Cardiac septum (tissue), 1 donor: ENCODE results near the gene HCN2. TPM values are rescaled to one million over a fixed set of nuclear protein-coding genes. Genes with fewer than 3 reads are reported as not detected.
"Not testable (repeated sequence)": the region's sequence is repeated elsewhere in the genome, so short reads cannot be mapped to it uniquely, and the experiment has no call there.

Experiments used
- DNase-seq: peaks from one replicate; pipeline ENCODE4 v3.0.0-alpha.2; 2020; ENCODE audit warnings: low spot score
- intact Hi-C: fragments of 100-400 bp; cut with DNase I; formaldehyde crosslinking; loops from one replicate; pipeline ENCODE4 v1.14.0; 2022
- total RNA-seq: library from RNA; stranded (reverse); fragmentation: NEBNext Ultra II Directional; extraction: Animal tissue kit (Norgen Biotek cat#: 25700); gene quantifications from one replicate; pipeline ENCODE4 v1.2.1, GENCODE V29; 2021
- donor health status: DM: no; HTN: no; CAD: no.

The HCN2 gene
- total RNA-seq, 1 donor from 2014 or later, result 12.0 TPM

GRCh38 chr19:597406-598315, 8.0 kb downstream of the HCN2 start:
- DNase-seq, result no peak
- intact Hi-C loops, result no loop called here

- intact Hi-C loops, result no loop called here
- no peak for DNase-seq
Observed at GRCh38 chr19:601310-601709, 11.6 kb downstream of the HCN2 start.

- DNase-seq, result no peak
- intact Hi-C loops, result no loop called here
Observed at GRCh38 chr19:601790-602189, 12.1 kb downstream of the HCN2 start.

- no peak for DNase-seq
- intact Hi-C loops, result no loop called here
Observed at GRCh38 chr19:602391-603301, 13.0 kb downstream of the HCN2 start.

- intact Hi-C loops, result not testable (repeated sequence)
Observed at GRCh38 chr19:603302-603639, 13.6 kb downstream of the HCN2 start.

GRCh38 chr19:603779-604178, 14.1 kb downstream of the HCN2 start:
- intact Hi-C loops, DNase-seq: not testable (repeated sequence)

More at GRCh38 chr19:603302-603639, 13.6 kb downstream of the HCN2 start:
- DNase-seq, result not testable (repeated sequence)

GRCh38 chr19:604355-604754, 14.7 kb downstream of the HCN2 start:
- intact Hi-C loops, result no loop called here
- DNase-seq, result no peak

GRCh38 chr19:605061-605971, 15.6 kb downstream of the HCN2 start:
- DNase-seq, intact Hi-C loops: not testable (repeated sequence)

- intact Hi-C loops, result no loop called here
- no peak for DNase-seq
Observed at GRCh38 chr19:607301-608154, 17.8 kb downstream of the HCN2 start.

- intact Hi-C loops, result no loop called here
- DNase-seq, result no peak
Observed at GRCh38 chr19:608155-609003, 18.7 kb downstream of the HCN2 start.

- intact Hi-C loops, result no loop called here
- no peak for DNase-seq
Observed at GRCh38 chr19:609004-609346, 19.3 kb downstream of the HCN2 start.

- no peak for DNase-seq
- intact Hi-C loops, result no loop called here
Observed at GRCh38 chr19:610071-610800, 20.6 kb downstream of the HCN2 start.

- intact Hi-C loops, result no loop called here
- DNase-seq, result no peak
Observed at GRCh38 chr19:610801-611480, 21.3 kb downstream of the HCN2 start.

- intact Hi-C loops, result no loop called here
- no peak for DNase-seq
Observed at GRCh38 chr19:611481-611868, 21.8 kb downstream of the HCN2 start.

- intact Hi-C loops, result no loop called here
- no peak for DNase-seq
Observed at GRCh38 chr19:612941-613340, 23.3 kb downstream of the HCN2 start.

- no peak for DNase-seq
- intact Hi-C loops, result no loop called here
Observed at GRCh38 chr19:613732-614567, 24.3 kb downstream of the HCN2 start.
